ENCODE results near the gene FSHR. TPM values are rescaled to one million over a fixed set of nuclear protein-coding genes. Genes with fewer than 3 reads are reported as not detected.

The FSHR gene
- total RNA-seq, 1 experiment from 2014 or later = not detected

GRCh38 chr2:48941456-48941855, 212.9 kb downstream of the FSHR start:
- Histone ChIP-seq H3K4me2 (no peak overlapping the region), H3K27ac (no peak overlapping the region), H3K9me2 (ENCODE audit: insufficient read depth) (no peaks in the 10 kb centered on the region), H3K79me2 (ENCODE audit: low read depth) (no peaks in the 10 kb centered on the region), H4K20me1 (ENCODE audit: insufficient read depth) (no peaks in the 10 kb centered on the region), H3K4me3 (no peak overlapping the region), H2AFZ (no peak overlapping the region), H3K27me3 (ENCODE audit: insufficient read depth, low read depth) (peaks cover 48% of the 10 kb centered on the region), H3F3A (ENCODE audit: insufficient read depth, low read depth) (no peaks in the 10 kb centered on the region), H3K4me1 (replicated peaks; ENCODE audit: insufficient read depth) (no peaks in the 10 kb centered on the region), H3K9me3 (ENCODE audit: insufficient read depth, low read depth) (no peaks in the 10 kb centered on the region), H3K36me3 (ENCODE audit: low read depth) (no peaks in the 10 kb centered on the region)
- intact Hi-C loops (cut with micrococcal nuclease; ENCODE audit: unreplicated experiment) = loop anchor here (10.0 kb wide), 1 partner anchor 673 kb away; no protein-coding TSS in a partner anchor
- TF ChIP-seq CTCF (conservative IDR thresholded peaks at IDR 0.05) (no peak), EZH2 (IDR thresholded peaks at IDR 0.05; ENCODE audit: low read depth) (no peak)
- POLR2A ChIA-PET (ENCODE audit: unreplicated experiment) = no interaction called here
- CTCF ChIA-PET = interaction anchor here (0.7 kb wide), 1 partner anchor 746 kb away, joined by 3 read pairs; no protein-coding TSS in a partner anchor
- BruUV-seq (replicated peaks) = no TSS peak
- DNase-seq = no peak

- no peaks in the 10 kb centered on the region for H3K9me2 ChIP-seq (ENCODE audit: insufficient read depth)
- H3K4me2 ChIP-seq = no peak overlapping the region
- no peak overlapping the region for H3K4me3 ChIP-seq
- H4K20me1 ChIP-seq (ENCODE audit: insufficient read depth) = no peaks in the 10 kb centered on the region
- no peaks in the 10 kb centered on the region for H3K36me3 ChIP-seq (ENCODE audit: low read depth)
- BruUV-seq (replicated peaks) = no TSS peak
- H3K4me1 ChIP-seq (replicated peaks; ENCODE audit: insufficient read depth) = no peaks in the 10 kb centered on the region
- intact Hi-C loops (cut with micrococcal nuclease; ENCODE audit: unreplicated experiment) = loop anchor here (10.0 kb wide), 1 partner anchor 674 kb away; no protein-coding TSS in a partner anchor
- H3K79me2 ChIP-seq (ENCODE audit: low read depth) = no peaks in the 10 kb centered on the region
- H3F3A ChIP-seq (ENCODE audit: insufficient read depth, low read depth) = no peaks in the 10 kb centered on the region
- no peaks in the 10 kb centered on the region for H3K9me3 ChIP-seq (ENCODE audit: insufficient read depth, low read depth)
- CTCF ChIA-PET = no interaction called here
- peaks cover 47% of the 10 kb centered on the region for H3K27me3 ChIP-seq (ENCODE audit: insufficient read depth, low read depth)
- TF ChIP-seq CTCF (conservative IDR thresholded peaks at IDR 0.05) (no peak), EZH2 (IDR thresholded peaks at IDR 0.05; ENCODE audit: low read depth) (no peak)
- H3K27ac ChIP-seq = no peak overlapping the region
- POLR2A ChIA-PET (ENCODE audit: unreplicated experiment) = no interaction called here
- DNase-seq = no peak
- H2AFZ ChIP-seq = no peak overlapping the region
Observed at GRCh38 chr2:48940606-48941005, 213.7 kb downstream of the FSHR start.

GRCh38 chr2:48939232-48939631, 215.1 kb downstream of the FSHR start:
- CTCF ChIA-PET = no interaction called here

More at GRCh38 chr2:48939232-48939631, 215.1 kb downstream of the FSHR start:
- no peak for DNase-seq
- H3K9me2 ChIP-seq (ENCODE audit: insufficient read depth) = no peaks in the 10 kb centered on the region
- no peaks in the 10 kb centered on the region for H4K20me1 ChIP-seq (ENCODE audit: insufficient read depth)
- TF ChIP-seq CTCF (conservative IDR thresholded peaks at IDR 0.05) (no peak), EZH2 (IDR thresholded peaks at IDR 0.05; ENCODE audit: low read depth) (no peak)
- no TSS peak for BruUV-seq (replicated peaks)
- no peaks in the 10 kb centered on the region for H3K36me3 ChIP-seq (ENCODE audit: low read depth)
- H3K4me1 ChIP-seq (replicated peaks; ENCODE audit: insufficient read depth) = no peaks in the 10 kb centered on the region
- H3K27me3 ChIP-seq (ENCODE audit: insufficient read depth, low read depth) = peaks cover 33% of the 10 kb centered on the region
- H3K4me2 ChIP-seq = no peak overlapping the region
- no peaks in the 10 kb centered on the region for H3K9me3 ChIP-seq (ENCODE audit: insufficient read depth, low read depth)
- intact Hi-C loops (cut with micrococcal nuclease; ENCODE audit: unreplicated experiment) = no loop called here
- H3K79me2 ChIP-seq (ENCODE audit: low read depth) = no peaks in the 10 kb centered on the region
- H3K4me3 ChIP-seq = no peak overlapping the region
- no peak overlapping the region for H3K27ac ChIP-seq
- H3F3A ChIP-seq (ENCODE audit: insufficient read depth, low read depth) = no peaks in the 10 kb centered on the region
- POLR2A ChIA-PET (ENCODE audit: unreplicated experiment) = no interaction called here
- H2AFZ ChIP-seq = no peak overlapping the region

All from PC-9 (cell line).